WERI-Rb-1 (cell line): Measurements from ENCODE around the gene DENND1A.

Experiments
- DNase-seq: peaks from one replicate; pipeline ENCODE4 v3.0.0-alpha.2; 2020
- H3K27ac ChIP-seq: fragments of 250-450 bp; sonication (Bioruptor Pico); 2 replicates; pipeline ENCODE4 v1.5.1; 2020; ENCODE audit warnings: mild to moderate bottlenecking, moderate library complexity
- H3K27me3 ChIP-seq: fragments of 250-450 bp; sonication (Bioruptor Pico); 2 replicates; pipeline ENCODE4 v1.5.1; 2021; ENCODE audit warnings: mild to moderate bottlenecking, low read depth, moderate library complexity; ENCODE audit not compliant: insufficient read depth, severe bottlenecking
- H3K36me3 ChIP-seq: fragments of 250-450 bp; sonication (Bioruptor Pico); 2 replicates; pipeline ENCODE4 v1.5.1; 2020; ENCODE audit warnings: mild to moderate bottlenecking, moderate library complexity
- H3K4me3 ChIP-seq: 2 replicates; pipeline ENCODE4 v1.5.1; 2011; ENCODE audit warnings: low read depth, mild to moderate bottlenecking, control low read depth, low read length
- H3K9me3 ChIP-seq: fragments of 250-450 bp; sonication (Bioruptor Pico); 2 replicates; pipeline ENCODE4 v1.5.1; 2021; ENCODE audit warnings: mild to moderate bottlenecking, moderate library complexity; ENCODE audit not compliant: severe bottlenecking
- CTCF ChIP-seq: IDR thresholded peaks from 2 replicates; pipeline ENCODE4 v1.5.1; 2011; ENCODE audit warnings: low read depth, mild to moderate bottlenecking, control low read depth, inconsistent platforms, low read length

DENND1A gene

DNA sequence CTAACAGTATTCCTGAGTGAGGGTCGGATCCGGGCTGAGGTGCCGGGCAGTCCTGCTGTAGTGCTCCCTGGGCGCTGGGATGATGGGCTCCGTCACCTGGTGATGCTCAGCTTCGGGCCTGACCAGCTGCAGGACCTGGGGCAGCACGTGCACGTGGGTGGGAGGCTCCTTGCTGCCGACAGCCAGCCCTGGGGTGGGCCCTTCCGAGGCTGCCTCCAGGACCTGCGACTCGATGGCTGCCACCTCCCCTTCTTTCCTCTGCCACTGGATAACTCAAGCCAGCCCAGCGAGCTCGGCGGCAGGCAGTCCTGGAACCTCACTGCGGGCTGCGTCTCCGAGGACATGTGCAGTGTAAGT, 558.7 kb downstream of the DENND1A start:
- Histone ChIP-seq H3K27me3 (no peaks in the 10 kb centered on the region), H3K27ac (no peak overlapping the region), H3K9me3 (no peaks in the 10 kb centered on the region), H3K36me3 (peaks cover 69% of the 10 kb centered on the region), H3K4me3 (no peak overlapping the region)
- TF ChIP-seq CTCF, result no peak
- DNase-seq, result no peak

DNA sequence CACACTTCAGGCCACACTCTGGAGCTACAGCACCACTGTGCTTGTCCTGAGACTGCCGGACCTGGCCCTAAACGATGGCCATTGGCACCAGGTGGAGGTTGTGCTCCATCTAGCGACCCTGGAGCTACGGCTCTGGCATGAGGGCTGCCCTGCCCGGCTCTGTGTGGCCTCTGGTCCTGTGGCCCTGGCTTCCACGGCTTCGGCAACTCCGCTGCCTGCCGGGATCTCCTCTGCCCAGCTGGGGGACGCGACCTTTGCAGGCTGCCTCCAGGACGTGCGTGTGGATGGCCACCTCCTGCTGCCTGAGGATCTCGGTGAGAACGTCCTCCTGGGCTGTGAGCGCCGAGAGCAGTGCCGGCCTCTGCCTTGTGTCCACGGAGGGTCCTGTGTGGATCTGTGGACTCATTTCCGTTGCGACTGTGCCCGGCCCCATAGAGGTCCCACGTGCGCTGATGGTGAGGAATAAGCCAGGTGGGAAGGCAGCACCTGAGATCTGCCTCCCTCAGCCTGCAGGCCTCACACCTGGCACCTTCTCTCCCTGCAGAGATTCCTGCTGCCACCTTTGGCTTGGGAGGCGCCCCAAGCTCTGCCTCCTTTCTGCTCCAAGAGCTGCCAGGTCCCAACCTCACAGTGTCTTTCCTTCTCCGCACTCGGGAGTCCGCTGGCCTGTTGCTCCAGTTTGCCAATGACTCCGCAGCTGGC, 559.2 kb downstream of the DENND1A start:
- no peak for TF ChIP-seq CTCF
- Histone ChIP-seq H3K36me3 (peaks cover 74% of the 10 kb centered on the region), H3K4me3 (no peak overlapping the region), H3K27me3 (no peaks in the 10 kb centered on the region), H3K9me3 (no peaks in the 10 kb centered on the region), H3K27ac (no peak overlapping the region)
- DNase-seq, result no peak

DNA sequence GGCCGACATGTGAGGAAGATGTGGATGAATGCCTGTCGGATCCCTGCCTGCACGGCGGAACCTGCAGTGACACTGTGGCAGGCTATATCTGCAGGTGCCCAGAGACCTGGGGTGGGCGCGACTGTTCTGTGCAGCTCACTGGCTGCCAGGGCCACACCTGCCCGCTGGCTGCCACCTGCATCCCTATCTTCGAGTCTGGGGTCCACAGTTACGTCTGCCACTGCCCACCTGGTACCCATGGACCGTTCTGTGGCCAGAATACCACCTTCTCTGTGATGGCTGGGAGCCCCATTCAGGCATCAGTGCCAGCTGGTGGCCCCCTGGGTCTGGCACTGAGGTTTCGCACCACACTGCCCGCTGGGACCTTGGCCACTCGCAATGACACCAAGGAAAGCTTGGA, 559.8 kb downstream of the DENND1A start:
- Histone ChIP-seq H3K9me3 (no peaks in the 10 kb centered on the region), H3K27me3 (no peaks in the 10 kb centered on the region)

DNA sequence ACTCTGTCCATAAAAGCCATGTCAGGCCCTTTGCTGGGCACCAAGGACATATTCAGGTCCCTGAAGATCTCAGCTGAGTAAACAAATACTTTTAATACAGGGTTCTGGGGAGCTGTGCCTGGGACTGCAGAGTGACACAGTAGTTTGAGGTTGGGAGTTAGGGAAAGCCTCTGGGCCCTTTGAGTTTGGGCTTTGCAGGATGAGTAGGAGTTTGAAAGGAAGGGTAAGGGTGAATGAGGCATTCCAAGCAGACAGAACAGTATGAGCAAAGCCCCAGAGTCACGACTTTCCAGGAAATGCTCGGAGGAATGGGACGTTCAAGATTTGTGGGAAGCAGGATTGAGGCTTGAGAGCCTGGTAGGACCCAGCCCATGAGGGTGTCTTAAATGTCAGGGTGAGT, 560.6 kb downstream of the DENND1A start:
- no peaks in the 10 kb centered on the region for H3K27me3 ChIP-seq
- no peaks in the 10 kb centered on the region for H3K9me3 ChIP-seq
- peaks cover 66% of the 10 kb centered on the region for H3K36me3 ChIP-seq
- no peak overlapping the region for H3K4me3 ChIP-seq
- TF ChIP-seq CTCF, result no peak
- no peak for DNase-seq
- no peak overlapping the region for H3K27ac ChIP-seq

More for the DNA sequence above, 559.8 kb downstream of the DENND1A start:
- TF ChIP-seq CTCF, result no peak
- DNase-seq, result no peak
- Histone ChIP-seq H3K27ac (no peak overlapping the region), H3K4me3 (no peak overlapping the region), H3K36me3 (peaks cover 70% of the 10 kb centered on the region)

DNA sequence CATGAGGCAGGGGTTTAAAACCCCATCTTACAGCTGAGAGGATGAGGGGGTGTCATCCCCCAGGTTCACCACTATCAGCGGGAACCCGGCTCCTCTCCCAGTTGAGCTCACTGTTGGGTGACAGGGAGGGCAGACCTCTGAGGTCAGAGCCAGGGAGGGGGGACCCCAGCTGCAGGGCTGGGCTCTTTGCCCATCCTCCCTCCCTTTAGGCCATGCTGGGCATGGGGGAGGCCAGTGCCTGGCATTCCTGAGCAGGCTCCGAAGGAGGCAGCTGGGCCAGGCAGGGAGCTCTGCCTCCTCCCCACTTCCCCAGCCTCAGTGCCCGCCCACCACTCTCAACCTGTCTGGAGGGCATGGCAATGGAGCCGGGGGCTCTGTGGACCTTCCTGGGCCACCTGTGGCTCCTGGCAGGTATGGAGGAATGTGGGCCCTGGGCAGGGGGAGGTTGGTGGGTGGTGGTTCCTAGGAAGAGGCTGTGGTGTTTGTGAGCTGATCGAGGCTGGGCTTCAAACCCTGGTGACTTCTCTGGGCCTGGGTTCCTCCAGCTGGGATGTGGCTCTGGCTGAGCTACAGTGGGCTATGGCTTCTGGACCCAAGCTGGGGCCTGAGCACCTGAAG, 561.3 kb downstream of the DENND1A start:
- Histone ChIP-seq H3K27me3 (no peaks in the 10 kb centered on the region), H3K27ac (no peak overlapping the region), H3K9me3 (no peaks in the 10 kb centered on the region), H3K36me3 (peaks cover 62% of the 10 kb centered on the region), H3K4me3 (no peak overlapping the region)
- no peak for DNase-seq
- TF ChIP-seq CTCF, result no peak

DNA sequence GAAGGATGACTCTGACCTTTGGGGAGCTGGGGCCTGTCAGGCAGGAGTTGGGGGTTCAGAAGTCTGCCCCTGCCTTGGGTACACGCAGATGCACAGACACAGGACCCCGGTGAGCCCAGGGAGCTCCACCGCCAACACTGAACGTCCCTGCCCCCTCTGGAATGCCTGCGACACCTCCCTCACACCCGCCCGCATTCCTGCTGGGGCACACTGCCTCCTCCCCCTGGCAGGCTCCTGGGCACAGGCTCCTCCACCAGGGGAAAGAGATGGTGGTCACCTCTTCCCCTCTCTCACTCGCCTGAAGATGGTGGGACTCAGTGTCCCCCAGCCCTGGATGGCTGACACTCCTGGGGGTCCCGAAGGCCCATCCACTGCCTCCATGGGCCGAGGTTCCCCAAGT, 561.9 kb downstream of the DENND1A start:
- no peak overlapping the region for H3K27ac ChIP-seq
- no peak for DNase-seq
- no peak overlapping the region for H3K4me3 ChIP-seq
- H3K27me3 ChIP-seq, result no peaks in the 10 kb centered on the region
- peaks cover 69% of the 10 kb centered on the region for H3K36me3 ChIP-seq
- no peak for TF ChIP-seq CTCF
- H3K9me3 ChIP-seq, result no peaks in the 10 kb centered on the region
